ENCODE data around the gene GRIP2.

The GRIP2 gene

GRCh38 chr3:14451844-14452739 lies 88.0 kb downstream of the GRIP2 start:
- no peak for DNase-seq (ENCODE audit: low read depth)

GRCh38 chr3:14450922-14451606 lies 89.1 kb downstream of the GRIP2 start:
- DNase-seq (ENCODE audit: low read depth), result no peak

GRCh38 chr3:14450506-14450905 lies 89.6 kb downstream of the GRIP2 start:
- DNase-seq (ENCODE audit: low read depth), result no peak

- DNase-seq (ENCODE audit: low read depth), result no peak
Measured at GRCh38 chr3:14448756-14449727, 91.1 kb downstream of the GRIP2 start.

- DNase-seq (ENCODE audit: low read depth), result no peak
Measured at GRCh38 chr3:14448063-14448462, 92.1 kb downstream of the GRIP2 start.

- no peak for DNase-seq (ENCODE audit: low read depth)
Measured at GRCh38 chr3:14446988-14447570, 93.1 kb downstream of the GRIP2 start.

- DNase-seq (ENCODE audit: low read depth), result no peak
Measured at GRCh38 chr3:14445773-14446172, 94.4 kb downstream of the GRIP2 start.

- no peak for DNase-seq (ENCODE audit: low read depth)
Measured at GRCh38 chr3:14444380-14444779, 95.8 kb downstream of the GRIP2 start.

GRCh38 chr3:14441920-14442300 lies 98.2 kb downstream of the GRIP2 start:
- no peak for DNase-seq (ENCODE audit: low read depth)

- no peak for DNase-seq (ENCODE audit: low read depth)
Measured at GRCh38 chr3:14441240-14441919, 98.8 kb downstream of the GRIP2 start.

- DNase-seq (ENCODE audit: low read depth), result no peak
Measured at GRCh38 chr3:14440531-14441239, 99.5 kb downstream of the GRIP2 start.

- DNase-seq (ENCODE audit: low read depth), result no peak
Measured at GRCh38 chr3:14440168-14440518, 100.0 kb downstream of the GRIP2 start.

- no peak for DNase-seq (ENCODE audit: low read depth)
Measured at GRCh38 chr3:14439501-14440167, 100.5 kb downstream of the GRIP2 start.
